ENCODE data around the gene GOLPH3. TPM values are rescaled to one million over a fixed set of nuclear protein-coding genes. Genes with fewer than 3 reads are reported as not detected.
A peak's percentile ranks its signal among the peaks of the same experiment; 100 is the strongest.

The GOLPH3 gene
- polyA plus RNA-seq (62.9 and 75.8 TPM in 2 replicates), polyA minus RNA-seq (91.9 and 100 TPM in 2 replicates)

- TF ChIP-seq EZH2 (IDR thresholded peaks at IDR 0.05; ENCODE audit: borderline replicate concordance, insufficient read depth, low read length, poor library complexity, severe bottlenecking): no peak
- TF ChIP-seq, protein P1, sequence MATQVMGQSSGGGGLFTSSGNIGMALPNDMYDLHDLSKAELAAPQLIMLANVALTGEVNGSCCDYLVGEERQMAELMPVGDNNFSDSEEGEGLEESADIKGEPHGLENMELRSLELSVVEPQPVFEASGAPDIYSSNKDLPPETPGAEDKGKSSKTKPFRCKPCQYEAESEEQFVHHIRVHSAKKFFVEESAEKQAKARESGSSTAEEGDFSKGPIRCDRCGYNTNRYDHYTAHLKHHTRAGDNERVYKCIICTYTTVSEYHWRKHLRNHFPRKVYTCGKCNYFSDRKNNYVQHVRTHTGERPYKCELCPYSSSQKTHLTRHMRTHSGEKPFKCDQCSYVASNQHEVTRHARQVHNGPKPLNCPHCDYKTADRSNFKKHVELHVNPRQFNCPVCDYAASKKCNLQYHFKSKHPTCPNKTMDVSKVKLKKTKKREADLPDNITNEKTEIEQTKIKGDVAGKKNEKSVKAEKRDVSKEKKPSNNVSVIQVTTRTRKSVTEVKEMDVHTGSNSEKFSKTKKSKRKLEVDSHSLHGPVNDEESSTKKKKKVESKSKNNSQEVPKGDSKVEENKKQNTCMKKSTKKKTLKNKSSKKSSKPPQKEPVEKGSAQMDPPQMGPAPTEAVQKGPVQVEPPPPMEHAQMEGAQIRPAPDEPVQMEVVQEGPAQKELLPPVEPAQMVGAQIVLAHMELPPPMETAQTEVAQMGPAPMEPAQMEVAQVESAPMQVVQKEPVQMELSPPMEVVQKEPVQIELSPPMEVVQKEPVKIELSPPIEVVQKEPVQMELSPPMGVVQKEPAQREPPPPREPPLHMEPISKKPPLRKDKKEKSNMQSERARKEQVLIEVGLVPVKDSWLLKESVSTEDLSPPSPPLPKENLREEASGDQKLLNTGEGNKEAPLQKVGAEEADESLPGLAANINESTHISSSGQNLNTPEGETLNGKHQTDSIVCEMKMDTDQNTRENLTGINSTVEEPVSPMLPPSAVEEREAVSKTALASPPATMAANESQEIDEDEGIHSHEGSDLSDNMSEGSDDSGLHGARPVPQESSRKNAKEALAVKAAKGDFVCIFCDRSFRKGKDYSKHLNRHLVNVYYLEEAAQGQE (IDR thresholded peaks at IDR 0.05; ENCODE audit: borderline replicate concordance): peak; percentile 90
- peak; percentile 47 for TF ChIP-seq CTCF (IDR thresholded peaks at IDR 0.05; ENCODE audit: poor library complexity, severe bottlenecking)
- TF ChIP-seq POLR2AphosphoS5 (IDR thresholded peaks at IDR 0.05): peak; percentile 95
- TF ChIP-seq RAD21 (conservative IDR thresholded peaks at IDR 0.05): no peak
- peak; percentile 51 for TF ChIP-seq TAF1 (IDR thresholded peaks at IDR 0.05; ENCODE audit: low read depth)
- peak; percentile 67 for TF ChIP-seq EP300 (conservative IDR thresholded peaks at IDR 0.05; ENCODE audit: poor library complexity, severe bottlenecking)
- TF ChIP-seq MXI1 (conservative IDR thresholded peaks at IDR 0.05; ENCODE audit: poor library complexity, severe bottlenecking): peak; percentile 70
- TF ChIP-seq SMC3 (conservative IDR thresholded peaks at IDR 0.05; ENCODE audit: poor library complexity): peak; percentile 19
- Histone ChIP-seq H3K9me3 (ENCODE audit: low read length) (no peaks in the 10 kb centered on the region), H3K79me2 (replicated peaks; ENCODE audit: insufficient read depth, low read length) (peaks cover 41% of the 10 kb centered on the region), H3K9ac (ENCODE audit: low read length) (peak within 1 kb of the TSS; percentile 99), H2AFZ (ENCODE audit: low read depth, low read length) (peak within 1 kb of the TSS; percentile 95), H4K20me1 (ENCODE audit: insufficient read depth) (no peaks in the 10 kb centered on the region), H3K4me3 (ENCODE audit: low read length) (peak within 1 kb of the TSS; percentile 78), H3F3A (ENCODE audit: insufficient read depth, low read length, poor library complexity, severe bottlenecking) (peaks cover 4% of the 10 kb centered on the region), H3K27ac (ENCODE audit: low read length) (peak within 1 kb of the TSS; percentile 100), H3K36me3 (ENCODE audit: insufficient read depth, low read length) (no peaks in the 10 kb centered on the region), H3K27me3 (ENCODE audit: insufficient read depth, low read depth, low read length) (no peaks in the 10 kb centered on the region), H3K9me2 (ENCODE audit: insufficient read depth, low read length) (no peaks in the 10 kb centered on the region), H3K4me2 (ENCODE audit: low read length) (peak within 1 kb of the TSS; percentile 90)
Measured at GRCh38 chr5:32174011-32174870, at the start of gene GOLPH3. Gene GOLPH3 (minus strand): TSS chr5:32174319. CDS start chr5:32174034, 285 bp downstream.

GRCh38 chr5:32222723-32223470 is 48.8 kb upstream of the GOLPH3 start:
- no peaks in the 10 kb centered on the region for H3K27me3 ChIP-seq (ENCODE audit: insufficient read depth, low read depth, low read length)
- no peak for TF ChIP-seq MXI1 (conservative IDR thresholded peaks at IDR 0.05; ENCODE audit: poor library complexity, severe bottlenecking)
- TF ChIP-seq RAD21 (conservative IDR thresholded peaks at IDR 0.05): no peak
- TF ChIP-seq, protein P1 (IDR thresholded peaks at IDR 0.05; ENCODE audit: borderline replicate concordance): no peak

More at GRCh38 chr5:32222723-32223470, 48.8 kb upstream of the GOLPH3 start:
- Histone ChIP-seq H3K4me2 (ENCODE audit: low read length) (no peak overlapping the region), H3K9me2 (ENCODE audit: insufficient read depth, low read length) (no peaks in the 10 kb centered on the region), H3K9ac (ENCODE audit: low read length) (no peak overlapping the region), H4K20me1 (ENCODE audit: insufficient read depth) (no peaks in the 10 kb centered on the region), H3K79me2 (replicated peaks; ENCODE audit: insufficient read depth, low read length) (no peaks in the 10 kb centered on the region), H3K4me3 (ENCODE audit: low read length) (no peak overlapping the region), H2AFZ (ENCODE audit: low read depth, low read length) (no peak overlapping the region), H3K36me3 (ENCODE audit: insufficient read depth, low read length) (peaks cover 4% of the 10 kb centered on the region), H3F3A (ENCODE audit: insufficient read depth, low read length, poor library complexity, severe bottlenecking) (no peaks in the 10 kb centered on the region), H3K9me3 (ENCODE audit: low read length) (no peaks in the 10 kb centered on the region), H3K27ac (ENCODE audit: low read length) (no peak overlapping the region)

All from neural cell (in vitro differentiated cells).